GM18499 (cell line): ENCODE data around the gene NEUROD2.

Experiments used
- ATAC-seq: cut with Tn5 transposase; IDR thresholded peaks from one replicate; pipeline ENCODE4 v1.9.1; 2021; ENCODE audit warnings: moderate number of reproducible peaks; ENCODE audit not compliant: insufficient read depth, unreplicated experiment

The NEUROD2 gene

DNA sequence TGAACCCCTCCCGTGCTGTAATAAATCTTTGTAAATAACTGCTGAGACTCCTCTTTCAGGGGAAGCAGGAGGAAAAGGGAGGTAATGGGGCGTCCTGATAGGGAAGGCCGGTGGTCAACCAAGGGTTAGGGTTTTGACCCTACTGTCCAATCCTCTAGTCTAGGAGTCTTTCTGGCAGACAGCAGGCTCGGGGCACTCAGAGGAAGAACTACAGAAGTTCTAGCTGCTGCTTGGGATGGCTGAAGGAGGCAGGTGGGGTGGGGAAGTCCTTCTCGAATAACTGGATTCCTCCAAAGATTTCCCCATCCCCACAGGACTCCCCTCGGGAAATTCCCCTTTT, 28.8 kb upstream of the NEUROD2 start:
- no peak for ATAC-seq

DNA sequence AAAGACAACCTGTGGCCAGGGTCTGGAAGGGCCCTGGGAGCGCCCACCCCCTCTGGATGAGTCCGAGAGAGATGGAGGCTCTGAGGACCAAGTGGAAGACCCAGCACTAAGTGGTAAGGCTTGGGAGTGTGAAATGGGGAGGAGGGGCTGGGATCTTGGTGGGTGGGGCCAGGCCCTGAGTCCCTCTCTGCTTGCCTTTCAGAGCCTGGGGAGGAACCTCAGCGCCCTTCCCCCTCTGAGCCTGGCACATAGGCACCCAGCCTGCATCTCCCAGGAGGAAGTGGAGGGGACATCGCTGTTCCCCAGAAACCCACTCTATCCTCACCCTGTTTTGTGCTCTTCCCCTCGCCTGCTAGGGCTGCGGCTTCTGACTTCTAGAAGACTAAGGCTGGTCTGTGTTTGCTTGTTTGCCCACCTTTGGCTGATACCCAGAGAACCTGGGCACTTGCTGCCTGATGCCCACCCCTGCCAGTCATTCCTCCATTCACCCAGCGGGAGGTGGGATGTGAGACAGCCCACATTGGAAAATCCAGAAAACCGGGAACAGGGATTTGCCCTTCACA, 28.0 kb upstream of the NEUROD2 start:
- no peak for ATAC-seq

DNA sequence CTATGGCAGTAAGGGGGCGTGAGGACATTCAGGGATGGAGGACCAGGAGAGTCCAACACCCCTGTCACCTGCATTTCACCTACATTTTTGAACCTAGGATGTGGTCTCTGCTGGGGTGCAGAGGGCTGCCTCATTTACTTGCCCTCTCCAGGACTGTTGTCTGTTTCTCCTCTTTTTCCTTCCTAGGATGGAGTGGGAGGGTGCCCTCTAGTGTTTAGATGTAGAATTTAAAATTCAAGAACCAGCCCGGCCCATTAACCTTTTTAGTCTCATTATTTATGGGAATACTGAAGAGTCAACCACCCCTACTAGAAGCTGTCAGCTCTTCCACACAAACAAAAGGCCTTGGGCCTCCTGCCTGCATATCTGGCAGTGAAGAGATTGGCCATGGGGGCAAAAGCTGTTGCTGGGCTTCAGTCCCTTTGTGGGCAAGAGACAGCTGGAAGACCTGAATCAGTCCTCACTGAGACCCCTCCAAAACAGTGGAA, 26.7 kb upstream of the NEUROD2 start:
- no peak for ATAC-seq

DNA sequence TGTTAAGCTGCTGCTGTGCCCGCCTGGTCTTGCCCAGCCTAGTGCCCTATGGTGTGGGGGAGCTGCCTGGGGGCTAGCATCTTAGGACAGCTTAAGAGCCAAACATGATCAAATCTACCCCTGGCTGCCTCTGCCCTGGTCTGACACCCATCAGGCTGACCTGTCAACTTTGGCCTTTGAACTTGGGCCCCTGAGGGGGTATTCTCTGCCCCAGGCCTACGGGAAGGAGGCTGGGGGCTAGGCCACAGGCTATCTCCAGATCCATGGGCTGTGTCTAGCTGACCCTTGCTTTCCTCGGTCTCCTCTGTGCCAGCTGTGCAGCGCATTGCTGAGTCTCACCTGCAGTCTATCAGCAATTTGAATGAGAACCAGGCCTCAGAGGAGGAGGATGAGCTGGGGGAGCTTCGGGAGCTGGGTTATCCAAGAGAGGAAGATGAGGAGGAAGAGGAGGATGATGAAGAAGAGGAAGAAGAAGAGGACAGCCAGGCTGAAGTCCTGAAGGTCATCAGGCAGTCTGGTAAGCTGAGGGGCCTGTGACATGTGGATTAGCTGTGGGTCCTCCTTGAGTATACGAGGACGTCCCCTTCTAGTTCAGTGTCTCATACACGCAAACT, 26.0 kb upstream of the NEUROD2 start:
- ATAC-seq = no peak

DNA sequence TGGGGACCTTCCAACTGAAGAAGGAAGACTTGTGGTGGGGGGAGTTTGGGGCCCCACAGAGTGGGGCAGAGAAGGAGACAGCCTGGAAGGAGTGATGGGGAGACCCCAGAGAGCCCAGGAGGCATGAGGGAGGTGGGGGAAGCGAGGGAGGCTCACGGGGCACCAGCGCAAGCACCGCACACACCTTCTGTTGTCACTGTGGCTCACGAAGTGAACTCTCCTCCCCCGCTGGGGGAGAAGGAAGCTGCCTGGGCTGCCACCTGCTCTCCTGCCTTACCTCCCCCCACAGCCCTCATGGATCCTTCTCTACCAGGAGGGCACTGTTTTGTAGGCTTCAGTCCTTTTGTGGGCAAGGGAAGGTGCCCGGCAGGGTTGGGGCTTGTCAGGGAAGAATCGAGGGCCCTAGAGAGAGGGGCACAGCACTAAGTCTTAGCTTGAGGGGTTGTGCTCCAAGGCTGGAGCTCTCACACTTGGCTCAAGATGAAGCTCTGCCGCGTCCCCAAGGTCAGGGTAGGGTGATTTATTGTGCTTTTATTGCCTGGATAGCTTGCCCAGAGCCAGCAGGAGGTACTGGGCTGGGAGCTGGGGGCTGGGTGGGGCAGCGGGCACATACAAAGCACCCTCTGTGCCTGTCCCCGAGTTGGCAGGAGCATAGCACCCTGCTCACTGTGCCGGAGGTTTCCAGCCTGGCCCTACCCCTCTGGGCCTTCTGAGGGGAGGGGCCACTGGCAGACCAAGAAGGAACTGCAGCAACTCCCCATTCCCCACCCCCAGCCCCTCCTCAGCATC, 24.6 kb upstream of the NEUROD2 start:
- ATAC-seq = no peak

DNA sequence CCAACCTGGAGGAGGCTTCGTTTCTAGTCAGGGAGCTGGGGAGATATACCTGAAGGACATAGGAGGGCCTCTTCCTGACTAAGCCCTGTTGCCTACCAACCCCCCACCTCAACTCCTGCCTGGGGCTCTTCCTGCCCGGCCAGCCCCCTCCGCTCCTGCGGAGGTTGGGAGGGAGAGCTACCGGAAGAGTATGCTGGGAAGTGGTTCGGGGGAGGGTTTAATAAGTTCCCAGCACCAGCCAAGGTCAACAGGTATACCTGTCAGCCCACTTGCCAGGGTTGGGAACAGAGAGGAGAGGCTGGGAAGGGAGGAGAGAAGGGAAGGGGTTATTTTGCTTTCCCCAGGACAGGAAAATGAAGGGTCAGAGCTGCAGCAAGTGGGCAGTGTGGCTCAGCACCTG, 23.7 kb upstream of the NEUROD2 start:
- ATAC-seq = no peak

DNA sequence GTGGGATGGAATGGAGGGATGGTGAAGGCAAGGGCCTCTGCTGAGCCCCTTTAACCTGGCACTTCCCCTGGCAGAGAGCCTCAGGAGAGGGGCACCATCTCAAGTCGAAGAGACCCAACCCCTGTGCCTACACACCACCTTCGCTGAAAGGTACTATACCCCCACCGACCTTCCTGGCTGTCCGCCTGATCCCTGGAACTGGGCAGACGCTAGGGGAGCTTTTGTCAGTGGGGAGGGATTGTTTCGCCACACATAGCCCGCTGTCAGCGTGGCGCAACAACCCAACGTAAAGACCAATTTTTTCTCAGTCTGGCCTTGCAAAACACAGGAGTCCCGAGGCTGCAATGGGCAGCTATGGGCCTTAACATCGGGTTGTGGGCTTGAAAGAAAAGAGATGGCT, 22.2 kb upstream of the NEUROD2 start:
- no peak for ATAC-seq

DNA sequence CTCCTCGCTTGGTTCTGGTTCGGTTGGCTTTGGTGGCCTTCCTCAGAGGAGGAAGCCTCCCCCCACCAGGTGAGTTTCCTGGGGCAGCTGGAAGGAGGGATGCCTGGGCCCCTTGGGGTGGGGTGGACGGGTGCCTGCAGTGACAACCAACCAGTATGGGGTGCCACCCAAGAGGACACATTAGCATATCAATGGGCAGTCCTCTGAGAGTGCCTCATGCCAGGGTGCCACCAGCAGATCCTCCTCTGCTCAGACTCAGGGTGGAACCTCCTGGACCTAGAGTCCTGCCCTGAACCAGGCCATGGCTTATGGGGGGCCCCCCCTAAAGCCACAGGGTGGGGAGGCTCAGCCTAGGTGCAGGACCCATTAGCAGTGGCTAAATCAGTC, 21.8 kb upstream of the NEUROD2 start:
- no peak for ATAC-seq

DNA sequence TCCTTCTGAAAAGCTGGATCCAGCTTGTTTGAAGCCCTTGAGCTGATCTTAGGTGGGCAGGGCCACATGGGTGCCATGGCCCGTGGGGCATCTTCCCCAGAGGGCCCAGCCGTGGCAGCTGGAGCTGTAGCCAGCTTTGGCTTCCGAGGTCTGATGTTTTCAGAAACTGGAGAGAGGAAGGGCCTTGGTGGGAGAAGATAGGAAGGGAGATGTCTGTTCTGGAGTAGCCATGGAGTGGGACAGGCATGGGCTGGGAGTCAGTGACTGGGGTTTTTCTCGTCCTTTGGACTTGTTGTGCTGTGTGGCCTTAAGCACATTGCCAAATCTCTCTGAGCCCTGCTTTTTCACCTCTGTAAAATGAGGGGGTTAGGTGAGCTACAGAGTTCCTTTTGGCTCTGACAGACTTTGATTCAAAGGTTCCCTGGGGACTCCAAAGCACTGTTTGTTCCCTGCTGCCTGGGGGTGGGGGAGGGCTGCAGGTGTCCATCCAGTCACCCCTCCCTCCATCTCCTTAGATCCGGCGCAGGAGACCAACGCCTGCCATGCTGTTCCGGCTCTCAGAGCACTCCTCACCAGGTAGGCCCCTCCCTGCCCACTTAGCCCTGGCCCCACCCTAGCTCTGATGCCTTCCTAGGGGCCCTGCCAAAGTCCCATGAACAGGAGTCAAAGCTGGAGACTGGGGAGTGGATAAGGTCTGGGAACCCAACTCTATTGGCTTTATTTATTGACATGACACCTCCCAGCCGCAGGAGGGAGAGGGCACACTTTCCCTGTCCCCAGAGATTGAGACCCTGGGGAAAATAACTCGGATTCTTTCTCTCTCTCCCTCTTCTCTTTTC, 21.2 kb upstream of the NEUROD2 start:
- ATAC-seq = no peak

DNA sequence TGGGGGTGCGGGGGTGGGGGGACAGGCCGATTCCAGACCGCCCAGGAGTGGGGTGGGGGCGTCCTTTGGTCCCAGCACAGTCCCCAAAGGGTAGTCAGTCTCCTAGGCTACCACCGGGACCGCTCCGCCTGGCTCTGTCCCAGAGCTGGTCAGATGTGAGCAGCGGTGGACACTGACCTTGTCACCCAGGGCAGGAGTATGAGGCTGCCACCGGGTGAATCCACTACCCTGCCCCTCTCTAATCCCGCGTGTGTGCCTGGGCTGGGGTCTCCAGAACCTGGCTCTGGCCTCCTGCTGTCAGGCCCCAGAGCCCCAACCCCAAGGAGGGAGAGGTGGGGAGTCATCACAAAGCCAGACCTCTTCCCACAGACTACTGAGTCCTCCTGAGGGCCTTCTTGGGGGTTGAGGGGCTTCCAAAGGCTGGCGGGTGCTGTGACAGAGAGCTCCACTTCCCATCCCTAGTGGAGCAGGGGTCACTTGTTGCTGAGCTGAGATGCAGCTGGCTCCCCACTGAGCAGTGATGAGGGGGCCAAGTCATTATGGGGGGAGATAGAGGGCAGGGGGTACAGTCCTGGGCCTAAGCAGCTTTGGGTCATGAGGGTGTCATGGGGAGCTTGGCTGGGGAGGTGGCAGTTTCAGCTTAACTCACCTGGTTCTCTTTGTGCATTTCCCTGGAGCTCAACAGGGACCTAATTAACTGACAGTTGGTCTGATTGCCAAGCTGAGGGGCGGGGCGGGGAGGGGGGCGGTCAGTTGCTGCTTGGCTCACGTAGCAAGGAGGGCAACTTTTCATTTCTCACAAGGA, 20.2 kb upstream of the NEUROD2 start:
- no peak for ATAC-seq

DNA sequence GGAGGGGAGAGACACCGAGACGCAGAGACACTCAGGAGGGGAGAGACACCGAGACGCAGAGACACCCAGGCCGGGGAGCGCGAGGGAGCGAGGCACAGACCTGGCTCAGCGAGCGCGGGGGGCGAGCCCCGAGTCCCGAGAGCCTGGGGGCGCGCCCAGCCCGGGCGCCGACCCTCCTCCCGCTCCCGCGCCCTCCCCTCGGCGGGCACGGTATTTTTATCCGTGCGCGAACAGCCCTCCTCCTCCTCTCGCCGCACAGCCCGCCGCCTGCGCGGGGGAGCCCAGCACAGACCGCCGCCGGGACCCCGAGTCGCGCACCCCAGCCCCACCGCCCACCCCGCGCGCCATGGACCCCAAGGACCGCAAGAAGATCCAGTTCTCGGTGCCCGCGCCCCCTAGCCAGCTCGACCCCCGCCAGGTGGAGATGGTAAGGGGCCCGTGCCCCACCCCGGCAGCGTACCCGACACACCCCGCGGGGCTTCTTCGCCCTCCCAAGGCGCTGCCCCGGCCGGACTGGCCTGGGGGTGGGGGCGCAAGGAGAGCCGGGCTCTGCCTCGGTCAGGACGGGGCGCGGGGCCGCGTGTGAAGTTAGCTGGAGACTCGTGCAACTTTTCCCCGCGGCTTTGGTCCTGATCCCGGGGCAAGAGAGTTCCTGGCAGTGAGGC, 19.5 kb upstream of the NEUROD2 start:
- ATAC-seq = no peak

DNA sequence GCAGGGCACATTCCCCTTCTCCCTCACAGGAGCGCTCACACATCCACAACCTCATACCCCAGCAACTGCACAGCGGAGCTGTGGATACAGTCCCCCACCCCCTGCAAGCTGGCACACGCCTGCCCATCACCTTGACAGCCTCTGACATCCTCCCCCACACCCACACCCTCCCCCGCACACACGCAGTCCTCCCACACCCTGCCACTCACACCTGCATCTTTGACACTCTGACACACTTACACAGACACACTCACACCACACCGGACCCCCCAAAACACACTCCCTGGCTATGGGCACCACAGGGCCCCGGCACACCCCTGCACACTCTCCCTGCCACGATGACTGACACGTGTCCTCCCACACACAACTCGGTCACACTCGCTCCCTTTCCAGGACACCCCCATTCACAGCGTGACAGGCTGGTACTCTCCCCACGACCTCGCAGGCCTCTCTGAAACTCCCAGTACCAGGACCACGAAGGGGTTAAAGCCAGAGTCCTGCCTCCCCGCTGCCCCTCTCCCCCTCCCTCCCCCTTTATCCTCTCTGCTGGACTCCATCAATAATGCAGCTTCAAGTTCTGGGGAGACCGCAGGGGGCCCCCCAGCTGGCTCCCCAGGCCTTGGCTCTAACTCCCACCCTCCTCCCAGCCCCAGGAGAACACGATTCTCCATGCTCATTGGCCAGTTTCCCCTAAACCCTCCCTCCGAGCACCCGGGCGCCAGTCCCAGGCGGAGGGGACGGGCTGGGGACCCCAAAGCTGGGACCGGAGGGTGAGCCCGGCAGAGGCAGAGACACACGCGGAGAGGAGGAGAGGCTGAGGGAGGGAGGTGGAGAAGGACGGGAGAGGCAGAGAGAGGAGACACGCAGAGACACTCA, 18.7 kb upstream of the NEUROD2 start, which contains the start of gene PPP1R1B:
Gene PPP1R1B, plus strand, starts transcription at position 782 of the 876 bp plus-strand sequence. CDS start 441 bp downstream, outside the sequence.
- no peak for ATAC-seq

DNA sequence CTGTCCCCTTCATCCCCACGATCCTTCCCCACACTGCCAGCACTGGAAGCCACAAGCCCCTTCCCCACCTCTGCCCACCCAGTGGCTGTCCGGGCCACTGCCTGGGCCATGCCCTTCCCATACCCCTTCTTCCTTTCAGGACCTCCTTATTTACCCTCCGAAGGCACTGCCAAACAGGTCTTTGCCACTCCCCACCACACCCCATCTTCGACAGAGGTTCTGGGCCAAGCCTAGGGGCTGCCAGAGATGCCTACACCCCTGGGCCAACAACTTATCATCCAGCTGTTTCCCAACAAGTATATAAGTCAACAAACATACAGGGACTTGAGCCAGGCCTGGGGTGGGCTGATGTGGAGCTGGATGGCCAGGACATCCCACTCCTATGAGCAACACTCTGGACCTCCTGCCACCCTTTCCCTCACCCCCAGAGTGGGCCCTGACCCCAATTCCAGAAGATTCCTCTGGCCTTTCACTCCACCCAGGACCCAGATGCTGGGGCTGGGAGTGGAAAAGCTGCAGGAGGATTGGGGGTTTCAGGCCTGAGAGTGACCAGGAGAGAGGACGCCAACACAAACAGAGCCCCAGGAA, 17.6 kb upstream of the NEUROD2 start:
- no peak for ATAC-seq

DNA sequence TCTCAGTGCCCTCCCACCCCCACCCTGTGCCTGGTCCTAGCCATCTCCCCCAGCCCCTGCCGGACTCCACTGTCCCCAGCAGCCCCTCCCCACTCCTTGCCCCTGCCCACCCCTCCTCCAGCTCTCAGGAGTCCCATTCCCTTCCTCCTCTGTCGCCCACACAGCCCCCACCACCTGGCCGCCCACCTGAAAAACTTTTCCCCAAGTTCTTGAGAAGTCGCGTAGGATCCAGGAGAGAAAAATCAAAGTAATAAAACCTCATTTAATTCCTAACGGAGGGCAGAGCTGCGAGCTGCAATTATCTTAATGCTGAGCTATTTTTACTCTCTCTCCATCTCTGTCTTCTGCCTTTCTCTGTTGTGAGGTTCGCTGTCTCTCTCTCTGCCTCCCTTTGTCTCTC, 16.6 kb upstream of the NEUROD2 start:
- no peak for ATAC-seq

DNA sequence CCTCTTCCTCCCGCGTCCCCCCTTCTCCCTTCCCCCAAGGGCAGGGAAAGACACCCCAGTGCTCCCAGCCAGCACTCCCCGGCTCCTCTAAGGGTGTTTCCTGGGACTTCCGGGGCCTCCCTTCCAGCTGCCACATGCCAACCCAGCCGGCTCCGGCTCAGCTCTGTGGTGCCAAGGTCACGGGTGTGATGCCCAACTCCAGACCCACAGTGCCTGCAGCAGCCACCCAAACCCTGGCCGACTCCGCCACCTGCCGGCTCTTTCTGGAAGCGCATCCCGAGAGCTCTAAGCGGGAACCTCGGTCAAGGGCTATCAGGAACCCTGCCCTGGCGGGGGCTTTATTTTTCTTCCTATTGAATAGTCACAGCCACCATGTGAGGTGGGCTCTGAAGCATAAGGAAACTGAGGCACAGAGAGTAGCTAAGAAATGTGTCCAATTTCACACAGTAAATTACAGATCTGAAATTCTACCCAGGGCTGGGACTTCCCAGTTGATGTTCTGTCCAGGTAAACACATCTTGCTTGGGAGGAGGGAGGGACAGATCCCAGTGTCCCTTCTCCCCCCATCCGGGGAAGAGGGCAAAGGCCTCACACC, 15.7 kb upstream of the NEUROD2 start:
- ATAC-seq = no peak

DNA sequence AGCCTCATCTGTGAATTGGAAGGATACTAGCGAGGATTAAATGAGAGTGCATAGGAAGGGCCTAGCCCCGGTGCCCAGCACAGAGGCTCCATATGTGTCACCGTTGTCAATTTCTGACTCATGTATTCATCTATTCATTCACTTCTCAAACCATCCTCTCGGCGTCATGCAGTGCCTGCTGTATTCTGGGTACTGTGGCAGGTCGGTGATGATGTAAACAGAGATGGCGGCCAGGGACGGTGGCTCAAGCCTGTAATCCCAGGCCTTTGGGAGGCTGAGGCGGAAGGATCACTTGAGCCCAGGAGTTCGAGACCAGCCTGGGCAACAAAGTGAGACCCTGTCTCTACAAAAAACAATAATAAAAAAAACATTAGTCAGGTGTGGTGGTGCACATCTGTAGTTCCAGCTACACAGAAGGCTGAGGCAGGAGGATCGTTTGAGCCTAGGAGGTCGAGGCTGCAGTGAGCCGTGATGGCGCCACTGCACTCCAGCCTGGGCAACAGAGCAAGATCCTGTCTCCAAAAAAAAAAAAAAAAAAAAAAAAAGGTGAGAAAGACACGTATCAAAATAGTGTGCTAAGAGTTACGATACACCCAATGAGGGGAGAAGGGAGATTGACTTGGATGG, 14.8 kb upstream of the NEUROD2 start:
- ATAC-seq = no peak
